Neural crest cell (in vitro differentiated cells): ENCODE data around the gene FUOM. TPM values are rescaled to one million over a fixed set of nuclear protein-coding genes. Genes with fewer than 3 reads are reported as not detected.
A peak's percentile ranks its signal among the peaks of the same experiment; 100 is the strongest.

Experiments used
- DNase-seq: peaks from one replicate; pipeline ENCODE4 v3.0.0; 2021; ENCODE audit warnings: low read depth, mixed read lengths, low spot score
- H3K27ac Mint-ChIP-seq: one replicate; pipeline ENCODE4 v1.8.0; 2021; ENCODE audit warnings: mild to moderate bottlenecking, mixed read lengths; ENCODE audit not compliant: unreplicated experiment
- H3K27me3 Mint-ChIP-seq: 2 replicates; pipeline ENCODE4 v1.8.0; 2021; ENCODE audit warnings: low read depth, mild to moderate bottlenecking, mixed read lengths
- H3K36me3 Mint-ChIP-seq: 2 replicates; pipeline ENCODE4 v1.8.0; 2021; ENCODE audit warnings: low read depth, mild to moderate bottlenecking, mixed read lengths
- H3K4me1 Mint-ChIP-seq: 2 replicates; pipeline ENCODE4 v1.8.0; 2021; ENCODE audit warnings: mixed read lengths
- H3K4me3 Mint-ChIP-seq: one replicate; pipeline ENCODE4 v1.8.0; 2021; ENCODE audit warnings: mild to moderate bottlenecking, mixed read lengths
- H3K9me3 Mint-ChIP-seq: 2 replicates; pipeline ENCODE4 v1.8.0; 2021; ENCODE audit warnings: mixed read lengths
- total RNA-seq: library from RNA; stranded (reverse); gene quantifications from 2 replicates; pipeline ENCODE4 v1.2.1, GENCODE V29; 2021
- TF ChIP-seq, protein P1 (sequence below): fragments of 200-600 bp; sonication (generic); conservative IDR thresholded peaks from 2 replicates; pipeline ENCODE4 v1.5.0; 2021; ENCODE audit warnings: antibody characterized with exemption, mild to moderate bottlenecking

The FUOM gene
- total RNA-seq, 1 donor from 2014 or later, result 18.3 TPM

DNA sequence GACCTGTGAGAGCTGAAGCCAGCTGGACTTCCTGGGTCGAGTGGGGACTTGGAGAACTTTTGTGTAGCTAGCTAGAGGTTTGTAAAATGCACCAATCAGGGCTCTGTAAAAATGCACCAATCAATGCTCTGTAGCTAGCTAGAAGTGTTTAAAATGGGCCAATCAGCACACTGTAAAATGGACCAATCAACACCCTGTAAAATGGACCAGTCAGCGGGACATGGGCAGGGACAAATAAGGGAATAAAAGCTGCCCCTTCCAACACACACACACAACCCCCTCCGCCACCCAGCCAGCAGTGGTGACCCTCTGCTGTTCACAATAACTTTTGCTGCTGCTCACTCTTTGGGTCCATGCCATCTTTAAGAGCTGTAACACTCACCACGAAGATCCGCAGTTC is 42.0 kb downstream of the FUOM start:
- H3K27me3 Mint-ChIP-seq, result peaks cover 12% of the 10 kb centered on the region
- H3K4me3 Mint-ChIP-seq, result no peak overlapping the region
- H3K36me3 Mint-ChIP-seq, result no peaks in the 10 kb centered on the region
- TF ChIP-seq, protein P1, sequence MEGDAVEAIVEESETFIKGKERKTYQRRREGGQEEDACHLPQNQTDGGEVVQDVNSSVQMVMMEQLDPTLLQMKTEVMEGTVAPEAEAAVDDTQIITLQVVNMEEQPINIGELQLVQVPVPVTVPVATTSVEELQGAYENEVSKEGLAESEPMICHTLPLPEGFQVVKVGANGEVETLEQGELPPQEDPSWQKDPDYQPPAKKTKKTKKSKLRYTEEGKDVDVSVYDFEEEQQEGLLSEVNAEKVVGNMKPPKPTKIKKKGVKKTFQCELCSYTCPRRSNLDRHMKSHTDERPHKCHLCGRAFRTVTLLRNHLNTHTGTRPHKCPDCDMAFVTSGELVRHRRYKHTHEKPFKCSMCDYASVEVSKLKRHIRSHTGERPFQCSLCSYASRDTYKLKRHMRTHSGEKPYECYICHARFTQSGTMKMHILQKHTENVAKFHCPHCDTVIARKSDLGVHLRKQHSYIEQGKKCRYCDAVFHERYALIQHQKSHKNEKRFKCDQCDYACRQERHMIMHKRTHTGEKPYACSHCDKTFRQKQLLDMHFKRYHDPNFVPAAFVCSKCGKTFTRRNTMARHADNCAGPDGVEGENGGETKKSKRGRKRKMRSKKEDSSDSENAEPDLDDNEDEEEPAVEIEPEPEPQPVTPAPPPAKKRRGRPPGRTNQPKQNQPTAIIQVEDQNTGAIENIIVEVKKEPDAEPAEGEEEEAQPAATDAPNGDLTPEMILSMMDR, result no peak
- no peak overlapping the region for H3K27ac Mint-ChIP-seq
- DNase-seq, result no peak
- peaks cover 4% of the 10 kb centered on the region for H3K9me3 Mint-ChIP-seq
- H3K4me1 Mint-ChIP-seq, result peaks cover 11% of the 10 kb centered on the region

DNA sequence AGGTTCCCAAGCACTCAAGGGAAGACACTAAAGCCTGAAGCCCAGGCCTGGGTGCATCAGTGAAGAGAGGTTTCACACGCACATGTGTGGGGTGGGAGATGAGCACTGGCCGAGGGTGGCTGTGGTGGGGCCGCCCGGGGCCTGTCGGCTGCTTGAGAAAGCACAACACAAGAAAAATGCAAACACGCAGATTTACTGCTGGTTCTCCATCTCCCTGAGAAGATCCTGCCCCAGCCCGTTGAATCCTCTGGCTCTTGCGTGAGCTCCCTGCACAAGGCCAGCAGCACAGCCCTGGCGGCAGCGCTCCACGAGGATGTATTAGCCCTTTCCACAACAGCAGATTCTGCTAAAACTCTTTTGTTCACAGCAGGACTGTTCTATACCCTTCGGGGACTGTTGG is 42.9 kb downstream of the FUOM start:
- DNase-seq, result no peak
- H3K27me3 Mint-ChIP-seq, result peaks cover 7% of the 10 kb centered on the region
- no peaks in the 10 kb centered on the region for H3K9me3 Mint-ChIP-seq
- TF ChIP-seq, protein P1, result no peak
- no peaks in the 10 kb centered on the region for H3K36me3 Mint-ChIP-seq
- H3K4me3 Mint-ChIP-seq, result peak overlapping the region; percentile 34
- peaks cover 11% of the 10 kb centered on the region for H3K4me1 Mint-ChIP-seq
- H3K27ac Mint-ChIP-seq, result no peak overlapping the region

DNA sequence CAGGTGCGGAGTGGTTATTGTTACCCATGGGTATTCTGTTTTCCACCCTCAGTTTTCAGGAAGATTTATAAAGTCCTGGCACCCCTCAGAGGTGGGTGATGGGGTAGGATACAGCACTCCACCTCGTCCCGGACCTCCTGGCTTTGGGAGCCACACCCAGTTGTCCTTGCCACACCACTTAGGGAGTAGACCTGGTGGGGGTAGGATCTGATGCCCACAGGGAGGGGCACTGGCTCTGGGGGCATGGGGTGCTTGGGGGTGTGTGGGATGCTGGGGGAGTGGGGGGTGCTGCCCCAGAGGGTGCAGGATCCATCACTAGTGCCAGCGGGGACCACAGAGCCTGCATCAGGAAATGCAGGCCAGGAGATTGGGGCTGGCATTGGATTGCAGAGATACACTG is 44.6 kb downstream of the FUOM start:
- no peaks in the 10 kb centered on the region for H3K27me3 Mint-ChIP-seq
- H3K27ac Mint-ChIP-seq, result no peak overlapping the region
- peaks cover 5% of the 10 kb centered on the region for H3K4me1 Mint-ChIP-seq
- no peak overlapping the region for H3K4me3 Mint-ChIP-seq
- TF ChIP-seq, protein P1, result no peak
- DNase-seq, result no peak
- no peaks in the 10 kb centered on the region for H3K9me3 Mint-ChIP-seq
- no peaks in the 10 kb centered on the region for H3K36me3 Mint-ChIP-seq

DNA sequence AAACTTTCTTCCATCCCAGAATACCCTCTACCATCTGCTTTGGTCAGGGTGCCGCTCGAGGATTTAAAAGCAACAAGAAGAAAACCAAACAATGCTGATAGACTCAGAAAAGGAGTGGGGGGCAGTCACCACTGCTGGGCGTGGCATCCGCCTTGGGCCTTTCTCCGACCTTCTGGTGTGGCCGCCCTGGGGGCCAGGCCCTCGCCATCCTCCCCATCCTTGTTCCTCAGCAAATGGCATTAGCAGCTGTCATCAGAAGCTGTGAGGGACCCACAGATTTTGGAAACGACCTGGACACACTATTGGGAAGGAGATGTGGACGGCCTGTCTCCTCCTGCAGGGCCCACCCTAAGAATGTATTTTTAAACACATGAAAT is 45.1 kb downstream of the FUOM start:
- DNase-seq, result no peak
- Mint-ChIP-seq H3K36me3 (peaks cover 2% of the 10 kb centered on the region), H3K27ac (no peak overlapping the region), H3K4me1 (peaks cover 10% of the 10 kb centered on the region), H3K4me3 (no peak overlapping the region), H3K9me3 (no peaks in the 10 kb centered on the region), H3K27me3 (no peaks in the 10 kb centered on the region)
- TF ChIP-seq, protein P1, result no peak

DNA sequence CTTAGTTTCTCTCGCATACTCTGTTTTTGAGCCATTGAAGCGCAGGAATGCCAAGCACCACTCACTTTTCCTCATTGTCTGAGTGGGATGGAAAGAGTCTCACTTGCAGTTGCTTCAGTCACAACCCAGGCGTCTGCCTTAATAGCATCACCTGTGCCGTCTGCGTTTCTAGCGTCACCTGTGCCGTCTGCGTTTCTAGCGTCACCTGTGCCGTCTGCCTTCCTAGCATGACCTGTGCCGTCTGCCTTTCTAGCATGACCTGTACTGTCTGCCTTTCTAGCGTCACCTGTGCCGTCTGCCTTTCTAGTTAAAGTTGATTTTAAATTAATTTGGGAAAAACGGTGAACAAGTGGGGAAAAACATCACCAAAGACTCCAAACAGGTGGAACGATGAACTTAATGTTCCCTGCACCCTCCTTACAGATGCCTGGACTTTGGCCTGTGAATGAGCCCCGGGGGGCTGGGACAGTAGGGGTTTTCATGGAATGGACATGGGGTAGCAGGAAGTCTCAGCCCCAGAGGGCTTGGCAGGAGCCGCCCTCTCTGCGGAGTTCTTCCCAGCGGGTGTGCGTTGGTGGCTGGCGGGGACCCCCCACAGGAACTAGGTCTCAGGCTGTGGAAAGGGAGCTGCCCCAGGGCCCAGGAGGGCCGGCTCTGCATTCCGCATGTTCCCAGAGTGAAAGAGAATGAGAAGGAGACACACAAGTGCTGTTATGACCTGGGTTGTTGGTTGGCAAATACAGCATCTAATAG is 45.6 kb downstream of the FUOM start:
- Mint-ChIP-seq H3K9me3 (no peaks in the 10 kb centered on the region), H3K27ac (no peak overlapping the region), H3K27me3 (no peaks in the 10 kb centered on the region), H3K36me3 (peaks cover 2% of the 10 kb centered on the region), H3K4me3 (no peak overlapping the region), H3K4me1 (peaks cover 15% of the 10 kb centered on the region)
- DNase-seq, result no peak
- TF ChIP-seq, protein P1, result no peak
